Left kidney (tissue), 8 donors: ENCODE measurements around the gene ASAP2. TPM values are rescaled to one million over a fixed set of nuclear protein-coding genes. Genes with fewer than 3 reads are reported as not detected.

ENCODE experiments used
- DNase-seq: peaks from one replicate; pipeline ENCODE4 v3.0.0-alpha.2; 2013
- long read RNA-seq, 8 donors: transcript quantifications; one replicate each; lab custom pipeline, GENCODE V29; 2026
- polyA plus RNA-seq: library from polyadenylated mRNA; unstranded; fragments of 120-200 nt; gene quantifications from one replicate; pipeline ENCODE4 v1.2.1, GENCODE V29; 2013; ENCODE audit not compliant: insufficient read length

Gene ASAP2
- 66.1 TPM for polyA plus RNA-seq
- long read RNA-seq, donor 1, full-length matches to known transcripts: 2 of 171 reads
- long read RNA-seq, donor 1, partial matches to known transcripts: 154 of 171 reads
- long read RNA-seq, donor 1, other reads (novel, unspliced or antisense): 15 of 171 reads
- long read RNA-seq, donor 2, full-length matches to known transcripts: 5 of 5 reads
- long read RNA-seq, donor 2, partial matches to known transcripts: 0 of 5 reads
- long read RNA-seq, donor 2, other reads (novel, unspliced or antisense): 0 of 5 reads
- long read RNA-seq, donor 3: 0 reads
- long read RNA-seq, donor 4: 0 reads
- long read RNA-seq, donor 5, full-length matches to known transcripts: 4 of 49 reads
- long read RNA-seq, donor 5, partial matches to known transcripts: 45 of 49 reads
- long read RNA-seq, donor 5, other reads (novel, unspliced or antisense): 0 of 49 reads
- long read RNA-seq, donor 6, partial matches to known transcripts: 168 of 199 reads
- long read RNA-seq, donor 6, other reads (novel, unspliced or antisense): 30 of 199 reads
- long read RNA-seq, donor 7, full-length matches to known transcripts: 5 of 28 reads
- long read RNA-seq, donor 7, partial matches to known transcripts: 23 of 28 reads
- long read RNA-seq, donor 7, other reads (novel, unspliced or antisense): 0 of 28 reads
- long read RNA-seq, donor 8, partial matches to known transcripts: 9 of 9 reads
- long read RNA-seq, donor 8, other reads (novel, unspliced or antisense): 0 of 9 reads

- no peak for DNase-seq
Observed at GRCh38 chr2:9205963-9206948, at the start of gene ASAP2. TSS of gene ASAP2 (plus strand) at chr2:9206812. CDS start at chr2:9207105, 293 bp downstream.

GRCh38 chr2:9158786-9159779 is 47.5 kb upstream of the ASAP2 start:
- DNase-seq: no peak

- DNase-seq: no peak
Observed at GRCh38 chr2:9160732-9161131, 45.9 kb upstream of the ASAP2 start.

- DNase-seq: no peak
Observed at GRCh38 chr2:9162841-9163240, 43.8 kb upstream of the ASAP2 start.

GRCh38 chr2:9163306-9164111 is 43.1 kb upstream of the ASAP2 start:
- no peak for DNase-seq

GRCh38 chr2:9164112-9164608 is 42.5 kb upstream of the ASAP2 start:
- no peak for DNase-seq

GRCh38 chr2:9165625-9166024 is 41.0 kb upstream of the ASAP2 start:
- no peak for DNase-seq

GRCh38 chr2:9166579-9167377 is 39.8 kb upstream of the ASAP2 start:
- no peak for DNase-seq

GRCh38 chr2:9167718-9168657 is 38.6 kb upstream of the ASAP2 start:
- no peak for DNase-seq

- no peak for DNase-seq
Observed at GRCh38 chr2:9168821-9169221, 37.8 kb upstream of the ASAP2 start.

GRCh38 chr2:9169349-9170107 is 37.1 kb upstream of the ASAP2 start:
- no peak for DNase-seq

- no peak for DNase-seq
Observed at GRCh38 chr2:9170458-9171130, 36.0 kb upstream of the ASAP2 start.

- DNase-seq: no peak
Observed at GRCh38 chr2:9174771-9175437, 31.7 kb upstream of the ASAP2 start.

- DNase-seq: peak; percentile 61
Observed at GRCh38 chr2:9178110-9178903, 28.3 kb upstream of the ASAP2 start.
